Ectodermal cell (in vitro differentiated cells): ENCODE results near the gene MAST3.

Source experiments
- H3K27ac ChIP-seq: 2 replicates; pipeline ENCODE4 v1.7.0; 2013; ENCODE audit warnings: mild to moderate bottlenecking, low read depth, low read length; ENCODE audit not compliant: insufficient read depth, poor library complexity, severe bottlenecking
- H3K27me3 ChIP-seq: 2 replicates; pipeline ENCODE4 v1.7.0; 2013; ENCODE audit warnings: mild to moderate bottlenecking, low read length; ENCODE audit not compliant: insufficient read depth, control insufficient read depth, poor library complexity, severe bottlenecking
- H3K36me3 ChIP-seq: one replicate; pipeline ENCODE4 v1.7.0; 2013; ENCODE audit warnings: low read length; ENCODE audit not compliant: control insufficient read depth, insufficient read depth
- H3K4me1 ChIP-seq: one replicate; pipeline ENCODE4 v1.7.0; 2013; ENCODE audit warnings: low read length; ENCODE audit not compliant: control insufficient read depth, insufficient read depth
- H3K4me3 ChIP-seq: 2 replicates; pipeline ENCODE4 v1.7.0; 2013; ENCODE audit warnings: low read depth, low read length, control low read depth; ENCODE audit not compliant: insufficient read depth
- H3K9me3 ChIP-seq: 2 replicates; pipeline ENCODE4 v1.7.0; 2013; ENCODE audit warnings: mild to moderate bottlenecking, low read length, moderate library complexity; ENCODE audit not compliant: control insufficient read depth
- WGBS, 2 experiments: methylation state at CpG; one replicate each; pipeline ENCODE4 v1.1.7; 2013; ENCODE audit warnings: missing lambda C conversion rate in 2 of 2; 5-methylcytosine and 5-hydroxymethylcytosine counted together

The MAST3 gene

DNA sequence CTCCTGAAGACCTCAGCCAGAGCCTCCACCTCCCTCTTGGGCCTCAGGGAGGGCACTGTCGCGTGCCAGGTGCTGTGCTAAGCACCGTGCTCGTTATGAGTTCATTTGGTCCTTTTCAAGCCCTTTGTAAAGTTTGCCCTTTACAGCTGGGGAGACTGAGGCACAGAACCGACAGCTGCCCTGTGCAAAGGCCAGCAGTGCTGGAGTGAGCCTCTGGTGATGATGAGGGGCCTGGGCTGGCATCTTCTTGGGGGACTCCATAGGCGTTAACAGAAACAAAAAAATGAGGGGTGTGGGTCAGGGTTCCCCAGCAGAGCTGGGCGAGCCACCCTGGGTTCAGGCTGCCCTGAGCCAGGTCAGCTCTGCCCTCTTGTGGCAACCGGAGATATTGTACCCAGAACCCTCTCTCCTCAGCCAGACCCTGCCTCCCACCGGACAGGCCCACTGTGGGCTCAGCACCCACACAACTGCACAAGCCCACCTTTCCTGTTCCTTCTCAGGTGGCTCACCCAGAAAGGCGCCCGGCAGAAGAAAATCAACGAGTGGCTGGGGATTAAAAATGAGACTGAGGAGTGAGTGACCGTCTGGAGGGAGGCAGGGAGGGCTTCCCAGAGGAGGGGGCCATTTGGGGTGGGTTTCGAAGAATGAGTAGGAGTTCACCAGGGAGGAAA, 70.5 kb downstream of the MAST3 start:
- H3K4me1 ChIP-seq, result no peaks in the 10 kb centered on the region
- peaks cover under 1% of the 10 kb centered on the region for H3K27me3 ChIP-seq
- H3K36me3 ChIP-seq, result peaks cover 40% of the 10 kb centered on the region
- no peak overlapping the region for H3K27ac ChIP-seq
- H3K4me3 ChIP-seq, result no peak overlapping the region
- H3K9me3 ChIP-seq, result no peaks in the 10 kb centered on the region
- 77 to 79% methylated on average over 14 of the region's 14 CpGs for WGBS, 2 experiments

DNA sequence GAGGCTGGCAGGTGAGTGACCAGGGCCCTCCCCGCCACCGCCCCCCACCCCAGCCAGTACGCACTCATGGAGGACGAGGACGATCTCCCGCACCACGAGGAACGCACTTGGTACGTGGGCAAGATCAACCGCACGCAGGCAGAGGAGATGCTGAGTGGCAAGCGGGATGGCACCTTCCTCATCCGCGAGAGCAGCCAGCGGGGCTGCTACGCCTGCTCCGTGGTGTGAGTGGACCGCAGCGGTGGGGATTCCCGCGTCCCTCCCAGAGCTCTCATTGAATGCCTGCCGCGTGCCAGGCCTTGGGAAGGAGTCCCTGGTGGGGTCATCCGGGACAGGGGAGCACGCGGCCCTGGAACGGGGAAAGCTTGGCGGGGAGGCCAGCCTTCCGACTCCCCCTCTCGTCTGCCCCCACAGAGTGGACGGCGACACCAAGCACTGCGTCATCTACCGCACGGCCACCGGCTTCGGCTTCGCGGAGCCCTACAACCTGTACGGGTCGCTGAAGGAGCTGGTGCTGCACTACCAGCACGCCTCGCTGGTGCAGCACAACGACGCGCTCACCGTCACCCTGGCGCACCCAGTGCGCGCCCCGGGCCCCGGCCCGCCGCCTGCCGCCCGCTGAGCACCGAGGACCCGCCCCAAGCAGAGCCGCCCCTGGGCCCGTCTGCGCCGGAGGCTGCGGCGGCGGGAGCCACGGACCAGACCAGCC, 71.2 kb downstream of the MAST3 start:
- H3K27me3 ChIP-seq, result peaks cover 8% of the 10 kb centered on the region
- no peak overlapping the region for H3K27ac ChIP-seq
- H3K4me1 ChIP-seq, result peaks cover 2% of the 10 kb centered on the region
- no peak overlapping the region for H3K4me3 ChIP-seq
- 96 to 97% methylated on average over 66 of the region's 66 CpGs for WGBS, 2 experiments
- no peaks in the 10 kb centered on the region for H3K9me3 ChIP-seq
- H3K36me3 ChIP-seq, result peaks cover 33% of the 10 kb centered on the region

GRCh38 chr19:18170714-18171255, 73.2 kb downstream of the MAST3 start:
- Histone ChIP-seq H3K27me3 (peaks cover 27% of the 10 kb centered on the region), H3K36me3 (peaks cover 28% of the 10 kb centered on the region), H3K4me1 (peaks cover 9% of the 10 kb centered on the region), H3K27ac (no peak overlapping the region), H3K4me3 (no peak overlapping the region), H3K9me3 (no peaks in the 10 kb centered on the region)
- WGBS, 2 experiments, result 91% methylated on average over 16 of the region's 16 CpGs

GRCh38 chr19:18171605-18172327, 74.2 kb downstream of the MAST3 start:
- 86 to 91% methylated on average over 8 of the region's 8 CpGs for WGBS, 2 experiments

GRCh38 chr19:18172331-18173053, 74.9 kb downstream of the MAST3 start:
- no peaks in the 10 kb centered on the region for H3K9me3 ChIP-seq
- H3K36me3 ChIP-seq, result peaks cover 14% of the 10 kb centered on the region
- no peak overlapping the region for H3K27ac ChIP-seq
- 86% methylated on average over 7 of the region's 7 CpGs for WGBS, 2 experiments
- H3K27me3 ChIP-seq, result peaks cover 27% of the 10 kb centered on the region
- H3K4me1 ChIP-seq, result peaks cover 9% of the 10 kb centered on the region
- no peak overlapping the region for H3K4me3 ChIP-seq

More at GRCh38 chr19:18171605-18172327, 74.2 kb downstream of the MAST3 start:
- Histone ChIP-seq H3K27ac (no peak overlapping the region), H3K4me3 (no peak overlapping the region), H3K27me3 (peaks cover 27% of the 10 kb centered on the region), H3K36me3 (peaks cover 20% of the 10 kb centered on the region), H3K4me1 (peaks cover 9% of the 10 kb centered on the region), H3K9me3 (no peaks in the 10 kb centered on the region)

DNA sequence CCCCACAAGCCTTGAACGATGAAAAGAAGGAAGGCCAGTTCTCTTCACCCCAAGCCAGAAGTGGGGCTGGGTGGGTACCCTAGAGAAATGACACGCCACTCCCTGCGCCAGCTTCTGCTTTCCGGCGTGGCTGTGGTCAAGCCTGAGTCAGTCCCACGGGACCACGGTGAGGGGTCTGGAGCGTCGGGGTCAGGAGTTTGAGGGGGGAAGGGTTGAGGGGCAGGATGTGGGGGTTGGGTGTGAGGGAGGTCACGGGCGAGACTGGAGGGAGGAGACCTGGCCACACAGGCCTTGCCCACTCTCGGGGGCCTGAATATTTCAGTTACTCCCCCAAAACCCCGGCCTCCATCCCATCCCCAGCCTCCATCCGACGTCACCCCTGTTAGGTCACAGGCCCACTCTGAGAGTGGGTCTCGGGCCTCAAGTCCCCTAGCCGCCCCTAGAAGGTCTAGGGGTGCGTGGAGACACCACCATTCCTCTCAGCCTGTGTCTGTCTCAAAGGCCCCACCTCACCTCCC, 75.5 kb downstream of the MAST3 start:
- Histone ChIP-seq H3K4me3 (no peak overlapping the region), H3K9me3 (no peaks in the 10 kb centered on the region), H3K27ac (no peak overlapping the region), H3K36me3 (peaks cover 12% of the 10 kb centered on the region), H3K4me1 (peaks cover 9% of the 10 kb centered on the region), H3K27me3 (peaks cover 27% of the 10 kb centered on the region)
- 84 to 85% methylated on average over 18 of the region's 18 CpGs for WGBS, 2 experiments

DNA sequence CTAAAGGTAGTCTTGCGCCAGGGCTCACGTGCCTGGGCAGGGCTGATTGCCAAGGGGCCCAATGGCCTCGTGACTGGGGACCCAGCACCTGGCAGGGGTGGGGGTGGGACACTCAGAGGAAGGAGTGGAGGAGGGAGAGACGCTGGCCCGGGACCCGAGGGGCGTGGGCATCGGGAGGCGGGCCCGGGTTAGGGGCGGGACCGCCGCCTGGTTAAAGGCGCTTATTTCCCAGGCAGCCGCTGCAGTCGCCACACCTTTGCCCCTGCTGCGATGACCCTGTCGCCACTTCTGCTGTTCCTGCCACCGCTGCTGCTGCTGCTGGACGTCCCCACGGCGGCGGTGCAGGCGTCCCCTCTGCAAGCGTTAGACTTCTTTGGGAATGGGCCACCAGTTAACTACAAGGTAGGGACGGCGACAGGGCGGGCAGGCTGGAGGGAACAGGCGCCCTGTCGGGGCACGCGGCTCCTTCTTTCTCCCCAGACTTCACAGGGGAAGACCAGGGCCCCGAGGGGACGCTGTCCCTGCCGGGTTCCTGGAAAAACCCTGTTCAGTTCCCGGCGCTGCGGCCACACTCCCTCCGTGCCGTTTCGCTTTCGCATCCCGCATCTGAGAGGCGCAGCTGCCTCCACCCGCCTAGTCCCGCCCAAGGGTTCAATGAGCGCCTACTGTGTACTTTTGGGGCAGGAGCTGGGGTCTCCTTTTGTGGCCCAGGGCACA, 76.2 kb downstream of the MAST3 start, which contains the start of gene IFI30:
TSS of gene IFI30 (plus strand) at position 242 of the 717 bp plus-strand sequence. CDS start at position 271, 29 bp downstream.
- H3K36me3 ChIP-seq, result peaks cover 6% of the 10 kb centered on the region
- no peak within 1 kb of the TSS for H3K27ac ChIP-seq
- WGBS, 2 experiments, result 3% methylated on average over 47 of the region's 47 CpGs
- H3K9me3 ChIP-seq, result no peaks in the 10 kb centered on the region
- peaks cover 27% of the 10 kb centered on the region for H3K27me3 ChIP-seq
- peak within 1 kb of the TSS; percentile 25 for H3K4me3 ChIP-seq
- H3K4me1 ChIP-seq, result peaks cover 9% of the 10 kb centered on the region

- H3K4me3 ChIP-seq, result no peak overlapping the region
- peaks cover 27% of the 10 kb centered on the region for H3K27me3 ChIP-seq
- H3K4me1 ChIP-seq, result peaks cover 9% of the 10 kb centered on the region
- 93 to 94% methylated on average over 11 of the region's 11 CpGs for WGBS, 2 experiments
- H3K9me3 ChIP-seq, result no peaks in the 10 kb centered on the region
- H3K36me3 ChIP-seq, result no peaks in the 10 kb centered on the region
- no peak overlapping the region for H3K27ac ChIP-seq
Measured at GRCh38 chr19:18174983-18175382, 77.4 kb downstream of the MAST3 start.
